A549 (cell line): ENCODE measurements around the gene ANKRD50. TPM values are rescaled to one million over a fixed set of nuclear protein-coding genes. Genes with fewer than 3 reads are reported as not detected.

Source experiments
- ATAC-seq, 2 experiments: fragments of 200-7000 bp in 1 of 2; fragments of >200 bp in 1 of 2; cut with Nextera tagmentation in 1 of 2; cut with Tn5 transposase in 1 of 2; 3 replicates each; pipeline versions ENCODE4 v1.8.0 to v1.9.1; 2018 to 2020; ENCODE audit warnings: mild to moderate bottlenecking in 1 of 2, moderate library complexity in 1 of 2
- CTCF ChIA-PET: fragments of 300-600 bp; sonication (Branson Sonifier 250); formaldehyde crosslinking; extraction: SDS; loops from one replicate; lab custom pipeline; 2021; ENCODE audit warnings: antibody characterized with exemption, inconsistent platforms; lab: Yijun Ruan, JAX
- POLR2A ChIA-PET: fragments of 350-600 bp; formaldehyde crosslinking; extraction: SDS; loops from one replicate; lab custom pipeline; 2021; ENCODE audit warnings: antibody characterized with exemption, inconsistent platforms; lab: Yijun Ruan, JAX
- DNase-seq, 2 experiments: peaks; one replicate each; pipeline versions ENCODE4 v3.0.0 to v3.0.0-alpha.2; 2011 to 2016; ENCODE audit warnings: low read depth in 1 of 2, low spot score in 1 of 2
- FAIRE-seq: peaks from 2 replicates; lab custom pipeline; 2011; peaks lifted over from hg19 to GRCh38; lab: Jason Lieb, UNC
- H3K27ac ChIP-seq, 2 experiments: fragments of >200 bp; sonication (Bioruptor Twin); formaldehyde crosslinking; 3 replicates each; pipeline ENCODE4 v1.5.1; 2016 to 2017
- H3K4me1 ChIP-seq: fragments of >200 bp; sonication (Bioruptor Twin); formaldehyde crosslinking; 3 replicates; pipeline ENCODE4 v1.6.1; 2016
- H3K4me2 ChIP-seq: fragments of >200 bp; sonication (Bioruptor Twin); formaldehyde crosslinking; 3 replicates; pipeline ENCODE4 v1.6.1; 2016
- H3K4me3 ChIP-seq: fragments of >200 bp; sonication (Bioruptor Twin); formaldehyde crosslinking; 3 replicates; pipeline ENCODE4 v1.5.1; 2016
- H3K9me3 ChIP-seq: fragments of >200 bp; sonication (Bioruptor Twin); formaldehyde crosslinking; 3 replicates; pipeline ENCODE4 v1.6.1; 2016
- ATOH8 ChIP-seq: fragments of 250-450 bp; sonication (Bioruptor Pico); IDR thresholded peaks from 2 replicates; pipeline ENCODE4 v1.5.0; 2020; ENCODE audit warnings: low read depth, mild to moderate bottlenecking, moderate library complexity
- CBX2 ChIP-seq: fragments of 200-600 bp; sonication (generic); IDR thresholded peaks from 2 replicates; pipeline ENCODE4 v1.6.1; 2016; ENCODE audit warnings: low read depth, mild to moderate bottlenecking, borderline replicate concordance
- CHD4 ChIP-seq: fragments of 200-600 bp; sonication (generic); IDR thresholded peaks from 2 replicates; pipeline ENCODE4 v1.6.1; 2016; ENCODE audit warnings: antibody characterized with exemption, mild to moderate bottlenecking, borderline replicate concordance
- CTCF ChIP-seq: fragments of >200 bp; sonication (Bioruptor Twin); formaldehyde crosslinking; IDR thresholded peaks from 3 replicates; pipeline ENCODE4 v1.5.1; 2016
- EHMT2 ChIP-seq: fragments of 200-600 bp; sonication (generic); IDR thresholded peaks from 2 replicates; pipeline ENCODE4 v1.6.1; 2016; ENCODE audit warnings: antibody characterized with exemption, low read depth, mild to moderate bottlenecking, moderate library complexity
- FOSB ChIP-seq: fragments of 250-450 bp; sonication (Bioruptor Pico); IDR thresholded peaks from 2 replicates; pipeline ENCODE4 v1.5.0; 2020; ENCODE audit warnings: mild to moderate bottlenecking, moderate library complexity
- GATA3 ChIP-seq: IDR thresholded peaks from 2 replicates; pipeline ENCODE4 v1.6.1; 2012; ENCODE audit warnings: borderline replicate concordance
- HDAC2 ChIP-seq: fragments of 200-600 bp; sonication (generic); IDR thresholded peaks from 2 replicates; pipeline ENCODE4 v1.6.1; 2016
- HES2 ChIP-seq: fragments of >200 bp; sonication (Bioruptor Twin); formaldehyde crosslinking; IDR thresholded peaks from 2 replicates; pipeline ENCODE4 v1.6.1; 2016
- HOXB13 ChIP-seq: fragments of 250-450 bp; sonication (Bioruptor Pico); IDR thresholded peaks from 2 replicates; pipeline ENCODE4 v1.5.0; 2020; ENCODE audit warnings: low read depth, mild to moderate bottlenecking, moderate library complexity
- KDM5A ChIP-seq: fragments of 200-600 bp; sonication (generic); IDR thresholded peaks from 2 replicates; pipeline ENCODE4 v1.6.1; 2016; ENCODE audit warnings: antibody characterized with exemption, mild to moderate bottlenecking
- MAFK ChIP-seq: fragments of 450-650 bp; IDR thresholded peaks from 2 replicates; pipeline ENCODE4 v1.6.1; 2014; ENCODE audit not compliant: partially characterized antibody
- PBX3 ChIP-seq: IDR thresholded peaks from 2 replicates; pipeline ENCODE4 v1.6.1; 2012
- POLR2AphosphoS2 ChIP-seq: conservative IDR thresholded peaks from 2 replicates; pipeline ENCODE4 v1.6.1; 2012; ENCODE audit warnings: low read length, improper control_type of control experiment, inconsistent platforms
- RAD21 ChIP-seq, 2 experiments: fragments of >200 bp in 1 of 2; sonication (Bioruptor Twin) in 1 of 2; formaldehyde crosslinking in 1 of 2; IDR thresholded peaks in 1 of 2; conservative IDR thresholded peaks in 1 of 2; 2 replicates in 1 of 2; 3 replicates in 1 of 2; pipeline ENCODE4 v1.6.1; 2012 to 2018; ENCODE audit warnings: inconsistent platforms in 1 of 2
- REST ChIP-seq: fragments of 200-600 bp; sonication (generic); IDR thresholded peaks from 2 replicates; pipeline ENCODE4 v1.6.1; 2016; ENCODE audit warnings: antibody characterized with exemption, mild to moderate bottlenecking, moderate library complexity
- SREBF2 ChIP-seq: fragments of 450-650 bp; IDR thresholded peaks from 2 replicates; pipeline ENCODE4 v1.6.1; 2014; ENCODE audit warnings: mild to moderate bottlenecking, moderate library complexity
- ZFP36 ChIP-seq: fragments of 450-650 bp; IDR thresholded peaks from 2 replicates; pipeline ENCODE4 v1.6.1; 2014; ENCODE audit warnings: borderline replicate concordance; ENCODE audit not compliant: partially characterized antibody
- ZNF302 ChIP-seq: fragments of 250-450 bp; sonication (Bioruptor Pico); IDR thresholded peaks from 2 replicates; pipeline ENCODE4 v1.9.0; 2021; ENCODE audit warnings: inconsistent platforms, mild to moderate bottlenecking, moderate library complexity
- WGBS: methylation state at CpG from one replicate; pipeline ENCODE4 v1.1.6; 2017; ENCODE audit errors: missing lambda C conversion rate; 5-methylcytosine and 5-hydroxymethylcytosine counted together
- polyA plus RNA-seq, 4 experiments: library from polyadenylated mRNA; depleted of rRNA in 3 of 4; stranded (reverse); fragments of >200 nt; fragmentation: RNase III in 1 of 4; extraction: RNeasy Plus Mini Kit Qiagen cat#74134 plus additional on column Dnase treatment in 1 of 4; gene quantifications; 2 replicates in 3 of 4; 3 replicates in 1 of 4; pipeline ENCODE4 v1.2.3, GENCODE V29; 2011 to 2017

ANKRD50 gene
- polyA plus RNA-seq, 2 of the 4 experiments (the other 2 are of a cell fraction): 6.5 to 13.0 TPM

GRCh38 chr4:124726269-124726668 is 13.7 kb upstream of the ANKRD50 start:
- FAIRE-seq: no peak
- no peak for DNase-seq
- CTCF ChIA-PET: no interaction called here
- no peak overlapping the region for H3K27ac ChIP-seq
- 66% methylated on average over 3 of the region's 3 CpGs for WGBS
- H3K4me2 ChIP-seq: no peak overlapping the region
- H3K4me1 ChIP-seq: no peaks in the 10 kb centered on the region
- POLR2A ChIA-PET: no interaction called here
- no peaks in the 10 kb centered on the region for H3K9me3 ChIP-seq
- no peak for ATAC-seq
- no peak overlapping the region for H3K4me3 ChIP-seq
- TF ChIP-seq GATA3 (no peak), CTCF (no peak), ZNF302 (CRISPR knock-in tag) (no peak), HDAC2 (no peak), SREBF2 (no peak), HOXB13 (CRISPR knock-in tag) (no peak), ZFP36 (no peak)

GRCh38 chr4:124722071-124722470 is 9.5 kb upstream of the ANKRD50 start:
- ChIA-PET CTCF (interaction anchor here (0.9 kb wide), 1 partner anchor 8 kb away, joined by 3 read pairs; no protein-coding TSS in a partner anchor), POLR2A (no interaction called here)
- ATAC-seq (no peak), FAIRE-seq (no peak)
- H3K4me2 ChIP-seq: no peak overlapping the region
- no peak overlapping the region for H3K27ac ChIP-seq
- TF ChIP-seq EHMT2 (no peak), ATOH8 (CRISPR knock-in tag) (no peak), REST (no peak), POLR2AphosphoS2 (no peak), MAFK (no peak), HES2 (no peak), PBX3 (no peak), KDM5A (no peak), CBX2 (no peak), CHD4 (no peak), ZFP36 (no peak), RAD21 (conservative IDR thresholded peaks at IDR 0.05 in 1 of 2, IDR thresholded peaks at IDR 0.05 in 1 of 2) (no peak), FOSB (CRISPR knock-in tag) (no peak)
- TF ChIP-seq, all 56 proteins: peak for 0
- DNase-seq: no peak
- Histone ChIP-seq H3K4me1 (no peaks in the 10 kb centered on the region), H3K9me3 (no peaks in the 10 kb centered on the region), H3K4me3 (no peak overlapping the region)
